Measurements from ENCODE around the gene SLC30A5.

DNA sequence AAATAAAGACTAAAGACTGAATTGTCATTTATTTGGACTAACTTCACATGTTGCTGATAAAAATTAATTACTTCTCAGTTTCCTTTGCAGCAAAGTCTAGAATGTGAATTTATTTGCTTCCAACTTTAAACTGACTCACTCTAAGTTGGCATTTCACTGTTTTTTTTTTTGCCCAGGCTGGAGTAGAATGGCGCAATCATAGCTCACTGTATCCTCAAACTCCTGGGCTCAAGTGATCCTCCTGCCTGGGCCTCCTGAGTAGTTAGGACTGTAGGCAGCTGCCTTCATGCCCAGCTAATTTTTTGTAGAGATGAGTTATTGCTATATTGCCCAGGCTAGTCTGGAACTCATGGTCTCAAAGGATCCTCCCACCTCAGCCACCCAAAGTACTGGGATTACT is 76.7 kb downstream of the SLC30A5 start:
- TF ChIP-seq, protein P1, sequence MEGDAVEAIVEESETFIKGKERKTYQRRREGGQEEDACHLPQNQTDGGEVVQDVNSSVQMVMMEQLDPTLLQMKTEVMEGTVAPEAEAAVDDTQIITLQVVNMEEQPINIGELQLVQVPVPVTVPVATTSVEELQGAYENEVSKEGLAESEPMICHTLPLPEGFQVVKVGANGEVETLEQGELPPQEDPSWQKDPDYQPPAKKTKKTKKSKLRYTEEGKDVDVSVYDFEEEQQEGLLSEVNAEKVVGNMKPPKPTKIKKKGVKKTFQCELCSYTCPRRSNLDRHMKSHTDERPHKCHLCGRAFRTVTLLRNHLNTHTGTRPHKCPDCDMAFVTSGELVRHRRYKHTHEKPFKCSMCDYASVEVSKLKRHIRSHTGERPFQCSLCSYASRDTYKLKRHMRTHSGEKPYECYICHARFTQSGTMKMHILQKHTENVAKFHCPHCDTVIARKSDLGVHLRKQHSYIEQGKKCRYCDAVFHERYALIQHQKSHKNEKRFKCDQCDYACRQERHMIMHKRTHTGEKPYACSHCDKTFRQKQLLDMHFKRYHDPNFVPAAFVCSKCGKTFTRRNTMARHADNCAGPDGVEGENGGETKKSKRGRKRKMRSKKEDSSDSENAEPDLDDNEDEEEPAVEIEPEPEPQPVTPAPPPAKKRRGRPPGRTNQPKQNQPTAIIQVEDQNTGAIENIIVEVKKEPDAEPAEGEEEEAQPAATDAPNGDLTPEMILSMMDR (IDR thresholded peaks at IDR 0.05), result no peak
- TF ChIP-seq POLR2AphosphoS5 (IDR thresholded peaks at IDR 0.05) (no peak), POLR2A (IDR thresholded peaks at IDR 0.05) (no peak)

Data from sigmoid colon (tissue), 4 donors.